ENCODE results near the gene LMTK3. TPM values are rescaled to one million over a fixed set of nuclear protein-coding genes. Genes with fewer than 3 reads are reported as not detected.

Gene LMTK3
- total and polyA plus RNA-seq, 2 of the 13 experiments (the other 11 are each of a cell fraction or from before 2014, with no cell fraction given), result 0.18 to 0.29 TPM

- TF ChIP-seq ZNF142 (CRISPR knock-in tag; IDR thresholded peaks at IDR 0.05) (0 out of 2 replicates have a peak, but pooled peaks have one; percentile 39), GATA4 (IDR thresholded peaks at IDR 0.05; ENCODE audit: borderline replicate concordance, low read depth) (no peak), KDM5B (CRISPR knock-in tag; IDR thresholded peaks at IDR 0.05; ENCODE audit: borderline replicate concordance) (0 out of 2 replicates have a peak, but pooled peaks have one; percentile 39), ZNF703 (CRISPR knock-in tag; IDR thresholded peaks at IDR 0.05; ENCODE audit: borderline replicate concordance) (no peak), ZNF607 (CRISPR knock-in tag; IDR thresholded peaks at IDR 0.05; ENCODE audit: borderline replicate concordance) (no peak; the same call in 1 of the 2 replicates), ZNF101 (CRISPR knock-in tag; IDR thresholded peaks at IDR 0.05; ENCODE audit: borderline replicate concordance, low read depth) (no peak), ZNF20 (CRISPR knock-in tag; IDR thresholded peaks at IDR 0.05) (no peak), SMARCC2 (IDR thresholded peaks at IDR 0.05) (no peak), ZBTB2 (CRISPR knock-in tag; IDR thresholded peaks at IDR 0.05; ENCODE audit: low read depth) (peak; percentile 73), HDAC1 (CRISPR knock-in tag; IDR thresholded peaks at IDR 0.05) (peak; percentile 71; the same call in 1 of the 2 replicates), ZNF431 (CRISPR knock-in tag; IDR thresholded peaks at IDR 0.05; ENCODE audit: borderline replicate concordance, low read depth) (no peak), ZNF224 (CRISPR knock-in tag; IDR thresholded peaks at IDR 0.05) (no peak), EEA1 (CRISPR knock-in tag; IDR thresholded peaks at IDR 0.05; ENCODE audit: borderline replicate concordance) (peak; percentile 45; the same call in 1 of the 2 replicates), MAZ (IDR thresholded peaks at IDR 0.05; ENCODE audit: borderline replicate concordance, low read depth, low read length) (0 out of 2 replicates have a peak, but pooled peaks have one; percentile 36), MAZ (CRISPR knock-in tag; IDR thresholded peaks at IDR 0.05; ENCODE audit: low read depth) (no peak; the same call in 1 of the 2 replicates), ZNF557 (CRISPR knock-in tag; IDR thresholded peaks at IDR 0.05) (no peak), FOXP1 (IDR thresholded peaks at IDR 0.05) (no peak), FOXP1 (CRISPR knock-in tag; IDR thresholded peaks at IDR 0.05) (no peak), ZNF619 (CRISPR knock-in tag; IDR thresholded peaks at IDR 0.05) (0 out of 2 replicates have a peak, but pooled peaks have one; percentile 78), ZSCAN25 (CRISPR knock-in tag; IDR thresholded peaks at IDR 0.05) (no peak), ZNF605 (CRISPR knock-in tag; IDR thresholded peaks at IDR 0.05) (peak; percentile 98), CHD4 (IDR thresholded peaks at IDR 0.05; ENCODE audit: borderline replicate concordance, low read length) (no peak), CREM (IDR thresholded peaks at IDR 0.05) (no peak; the same call in none of the 2 replicates), CREM (CRISPR knock-in tag; IDR thresholded peaks at IDR 0.05) (no peak), ZNF563 (CRISPR knock-in tag; IDR thresholded peaks at IDR 0.05) (0 out of 2 replicates have a peak, but pooled peaks have one; percentile 73)
Measured at GRCh38 chr19:48469289-48469881, 42.2 kb downstream of the LMTK3 start, which contains the start of gene CYTH2 (continued).

Data from HepG2 (cell line).